ENCODE measurements around the gene VAPB. TPM values are rescaled to one million over a fixed set of nuclear protein-coding genes. Genes with fewer than 3 reads are reported as not detected.

The VAPB gene
- total RNA-seq, 3 donors from 2014 or later = 34.8 to 39.1 (median 35.9) TPM

DNA sequence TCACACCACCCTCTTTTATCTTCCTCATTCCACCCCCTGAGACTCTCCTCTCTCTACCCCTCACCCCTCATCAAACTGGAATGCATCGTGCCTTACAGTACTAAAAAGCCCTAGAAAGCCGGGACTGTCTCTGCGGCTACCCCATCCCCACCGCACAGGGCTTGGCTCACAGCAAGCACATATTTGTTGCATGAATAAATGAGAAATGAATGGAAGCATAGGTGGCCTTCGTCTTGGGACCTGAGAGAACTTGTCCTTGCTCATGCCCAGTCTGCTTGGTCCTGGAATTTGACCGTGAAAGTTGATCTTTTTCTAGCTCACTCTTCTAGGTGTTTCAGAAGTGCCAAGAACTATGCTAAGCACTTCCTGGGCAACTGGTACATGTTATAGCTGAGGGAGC lies 72.9 kb downstream of the VAPB start:
- no peaks in the 10 kb centered on the region for H3K9me3 Mint-ChIP-seq
- no peaks in the 10 kb centered on the region for H3K27me3 Mint-ChIP-seq (ENCODE audit: low read depth)
- ATAC-seq = no peak
- no peak overlapping the region for H3K4me3 Mint-ChIP-seq
- H3K36me3 Mint-ChIP-seq (ENCODE audit: insufficient read depth) = peaks cover 1% of the 10 kb centered on the region
- no peaks in the 10 kb centered on the region for H3K4me1 Mint-ChIP-seq (ENCODE audit: low read depth)
- DNase-seq = no peak

GRCh38 chr20:58463256-58463655 lies 74.2 kb downstream of the VAPB start:
- Mint-ChIP-seq H3K9me3 (no peaks in the 10 kb centered on the region), H3K4me3 (no peak overlapping the region), H3K27me3 (ENCODE audit: low read depth) (no peaks in the 10 kb centered on the region), H3K4me1 (ENCODE audit: low read depth) (no peaks in the 10 kb centered on the region), H3K36me3 (ENCODE audit: insufficient read depth) (no peaks in the 10 kb centered on the region)
- DNase-seq (no peak), ATAC-seq (no peak)

DNA sequence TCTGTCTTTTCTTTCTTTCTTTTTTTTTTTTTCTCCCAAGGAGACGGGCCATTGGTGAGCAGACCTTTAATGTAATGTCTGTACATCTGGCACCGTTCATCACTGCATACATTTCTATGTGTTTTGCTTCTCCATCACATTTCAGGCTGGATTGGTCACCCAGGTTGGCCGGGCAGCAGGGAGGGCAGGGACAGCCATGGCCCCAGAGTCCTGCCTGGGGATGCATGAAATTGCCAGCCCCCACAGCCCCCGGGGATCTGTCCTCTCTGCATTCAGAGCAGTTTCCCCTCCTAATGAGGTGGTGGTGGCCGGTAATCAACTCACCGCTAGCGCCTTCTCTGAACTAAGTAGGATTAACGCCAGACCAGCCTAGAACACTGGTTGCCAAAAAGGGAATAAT lies 75.8 kb downstream of the VAPB start:
- no peaks in the 10 kb centered on the region for H3K36me3 Mint-ChIP-seq (ENCODE audit: insufficient read depth)
- ATAC-seq (no peak), DNase-seq (no peak)
- H3K4me3 Mint-ChIP-seq = no peak overlapping the region
- H3K27me3 Mint-ChIP-seq (ENCODE audit: low read depth) = no peaks in the 10 kb centered on the region
- no peaks in the 10 kb centered on the region for H3K9me3 Mint-ChIP-seq
- no peaks in the 10 kb centered on the region for H3K4me1 Mint-ChIP-seq (ENCODE audit: low read depth)

DNA sequence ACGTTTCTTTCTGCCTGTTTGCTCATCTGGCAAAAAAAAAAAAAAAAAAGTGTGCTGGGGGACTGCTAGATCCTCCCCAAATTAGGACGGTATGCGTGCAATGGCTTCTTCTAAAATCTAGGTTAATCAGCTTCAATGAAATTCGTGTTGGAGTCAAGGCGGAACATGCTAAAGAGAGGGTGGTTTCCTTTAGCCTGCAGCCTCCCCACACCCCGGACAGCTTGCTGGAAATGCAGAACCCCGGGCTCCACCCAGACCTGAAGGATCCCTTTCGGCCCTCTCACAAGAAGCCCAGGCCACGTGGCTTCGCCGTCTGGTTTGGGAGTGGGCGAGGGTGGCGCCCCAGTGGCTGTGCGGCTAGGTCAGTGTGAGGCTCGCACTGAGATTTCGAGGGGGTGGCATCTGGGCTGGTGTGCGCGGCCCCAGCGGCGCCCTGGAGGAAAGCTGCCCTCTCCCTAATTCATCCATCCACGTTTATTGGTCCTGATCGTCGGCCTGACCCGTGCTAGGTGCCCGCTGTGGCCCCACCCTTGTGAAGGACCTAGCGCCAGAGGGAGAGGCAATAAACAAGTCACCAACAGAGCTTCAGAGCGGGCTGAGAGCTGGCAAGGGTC lies 77.2 kb downstream of the VAPB start:
- Mint-ChIP-seq H3K36me3 (ENCODE audit: insufficient read depth) (no peaks in the 10 kb centered on the region), H3K4me1 (ENCODE audit: low read depth) (no peaks in the 10 kb centered on the region), H3K27me3 (ENCODE audit: low read depth) (no peaks in the 10 kb centered on the region), H3K9me3 (no peaks in the 10 kb centered on the region), H3K4me3 (no peak overlapping the region)
- ATAC-seq = no peak
- DNase-seq = no peak

- DNase-seq (no peak), ATAC-seq (no peak)
- Mint-ChIP-seq H3K27me3 (ENCODE audit: low read depth) (no peaks in the 10 kb centered on the region), H3K9me3 (no peaks in the 10 kb centered on the region), H3K4me3 (no peak overlapping the region), H3K36me3 (ENCODE audit: insufficient read depth) (no peaks in the 10 kb centered on the region), H3K4me1 (ENCODE audit: low read depth) (no peaks in the 10 kb centered on the region)
Measured at GRCh38 chr20:58466729-58467571, 77.9 kb downstream of the VAPB start.

- Mint-ChIP-seq H3K36me3 (ENCODE audit: insufficient read depth) (no peaks in the 10 kb centered on the region), H3K4me3 (no peak overlapping the region), H3K4me1 (ENCODE audit: low read depth) (no peaks in the 10 kb centered on the region), H3K9me3 (no peaks in the 10 kb centered on the region), H3K27me3 (ENCODE audit: low read depth) (no peaks in the 10 kb centered on the region)
- DNase-seq = no peak
- no peak for ATAC-seq
Measured at GRCh38 chr20:58467572-58468527, 78.8 kb downstream of the VAPB start.

- Mint-ChIP-seq H3K4me3 (no peak overlapping the region), H3K9me3 (no peaks in the 10 kb centered on the region), H3K4me1 (ENCODE audit: low read depth) (no peaks in the 10 kb centered on the region), H3K27me3 (ENCODE audit: low read depth) (no peaks in the 10 kb centered on the region), H3K36me3 (ENCODE audit: insufficient read depth) (no peaks in the 10 kb centered on the region)
- no peak for ATAC-seq
- no peak for DNase-seq
Measured at GRCh38 chr20:58469616-58470015, 80.6 kb downstream of the VAPB start.

DNA sequence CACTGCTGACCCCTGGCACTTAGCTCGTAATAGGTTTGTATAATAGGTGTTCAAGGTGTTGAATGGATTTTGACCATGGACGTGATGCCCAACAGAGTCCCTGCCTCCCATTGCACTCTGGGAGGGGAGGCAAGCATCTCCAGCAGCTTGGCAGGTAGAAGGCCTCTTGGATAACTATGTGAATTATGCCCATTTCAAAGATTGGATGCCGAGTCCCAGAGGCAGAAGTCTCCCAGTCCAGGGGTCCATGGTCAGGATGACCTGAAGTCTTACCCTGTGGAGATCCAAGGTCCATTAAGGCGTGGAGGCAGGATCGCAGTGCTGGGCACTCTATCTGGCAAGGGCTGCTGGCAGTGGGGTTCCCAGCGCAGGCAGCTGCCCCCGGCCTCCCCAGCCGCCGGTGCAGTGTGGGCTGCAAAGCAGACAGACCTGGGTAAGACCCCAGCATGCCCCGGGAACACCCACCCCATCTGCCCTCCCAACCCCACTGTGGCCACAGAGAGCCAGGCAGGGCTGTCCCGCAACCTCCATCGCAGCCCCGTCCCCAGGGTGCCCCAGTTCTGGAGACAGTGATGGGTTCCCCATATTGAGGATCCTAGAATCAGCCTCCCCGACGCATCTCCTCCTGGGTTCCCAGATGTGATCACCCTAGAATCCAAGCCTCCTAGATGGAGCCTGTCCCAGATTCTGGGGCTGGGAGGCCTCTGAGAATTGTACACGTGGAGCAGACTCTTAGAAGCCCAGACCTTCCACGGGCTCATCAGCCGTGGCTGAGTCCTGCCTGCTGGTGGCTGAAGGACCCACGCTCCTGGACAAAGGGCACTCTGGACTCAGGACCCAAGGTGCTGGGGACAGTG lies 81.5 kb downstream of the VAPB start:
- no peaks in the 10 kb centered on the region for H3K4me1 Mint-ChIP-seq (ENCODE audit: low read depth)
- no peak overlapping the region for H3K4me3 Mint-ChIP-seq
- ATAC-seq (no peak), DNase-seq (no peak)
- no peaks in the 10 kb centered on the region for H3K27me3 Mint-ChIP-seq (ENCODE audit: low read depth)
- no peaks in the 10 kb centered on the region for H3K36me3 Mint-ChIP-seq (ENCODE audit: insufficient read depth)
- H3K9me3 Mint-ChIP-seq = no peaks in the 10 kb centered on the region

DNA sequence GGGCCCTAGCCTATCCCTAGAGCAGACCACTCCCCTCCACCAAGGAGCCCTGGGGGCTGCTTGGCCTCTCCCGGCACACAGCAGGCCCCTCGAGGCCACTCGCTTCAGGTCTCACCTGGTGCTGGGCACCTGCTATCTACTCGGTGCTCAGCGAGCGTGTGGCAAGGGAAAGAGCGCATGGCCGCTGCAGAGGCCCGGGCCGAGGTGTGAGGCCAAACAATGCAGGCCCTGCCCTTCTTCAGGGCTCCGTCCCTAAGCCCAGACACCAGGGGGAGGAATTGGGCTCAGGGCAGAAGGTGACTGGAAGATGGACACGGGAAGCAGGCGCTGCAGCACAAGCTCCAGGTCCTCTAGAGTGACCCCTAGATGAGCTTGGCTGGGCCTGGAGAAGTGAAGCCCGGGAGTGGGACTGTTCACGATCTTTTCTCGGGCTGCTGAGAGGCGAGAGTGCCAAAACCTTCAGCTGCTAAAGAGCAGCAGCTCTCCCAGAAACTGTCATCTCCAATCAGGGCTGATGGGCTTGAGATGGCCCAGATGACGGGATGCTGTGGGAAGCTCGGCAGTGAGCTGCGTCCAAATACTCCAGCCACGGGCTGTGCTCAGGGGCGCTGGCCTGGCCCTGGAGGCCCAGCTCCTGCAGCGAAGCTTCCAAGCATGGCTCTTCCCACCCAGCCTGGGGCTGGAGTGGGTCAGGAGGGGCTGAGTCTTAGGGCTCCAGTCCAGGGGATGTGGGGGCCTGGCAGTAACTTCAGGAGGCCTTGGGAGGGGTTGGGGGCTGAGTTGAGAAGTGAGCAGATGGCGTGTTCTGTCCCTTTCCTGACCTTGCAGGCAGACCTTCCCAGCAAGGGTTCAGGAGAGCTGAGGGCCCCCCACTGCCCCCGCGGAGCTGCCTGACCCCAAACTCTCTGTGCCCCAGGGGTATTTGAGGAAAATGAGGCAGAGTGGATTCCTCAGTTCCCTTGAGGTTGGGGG lies 82.5 kb downstream of the VAPB start:
- H3K4me1 Mint-ChIP-seq (ENCODE audit: low read depth) = no peaks in the 10 kb centered on the region
- no peaks in the 10 kb centered on the region for H3K36me3 Mint-ChIP-seq (ENCODE audit: insufficient read depth)
- H3K9me3 Mint-ChIP-seq = no peaks in the 10 kb centered on the region
- no peak overlapping the region for H3K4me3 Mint-ChIP-seq
- DNase-seq = no peak
- no peak for ATAC-seq
- no peaks in the 10 kb centered on the region for H3K27me3 Mint-ChIP-seq (ENCODE audit: low read depth)

DNA sequence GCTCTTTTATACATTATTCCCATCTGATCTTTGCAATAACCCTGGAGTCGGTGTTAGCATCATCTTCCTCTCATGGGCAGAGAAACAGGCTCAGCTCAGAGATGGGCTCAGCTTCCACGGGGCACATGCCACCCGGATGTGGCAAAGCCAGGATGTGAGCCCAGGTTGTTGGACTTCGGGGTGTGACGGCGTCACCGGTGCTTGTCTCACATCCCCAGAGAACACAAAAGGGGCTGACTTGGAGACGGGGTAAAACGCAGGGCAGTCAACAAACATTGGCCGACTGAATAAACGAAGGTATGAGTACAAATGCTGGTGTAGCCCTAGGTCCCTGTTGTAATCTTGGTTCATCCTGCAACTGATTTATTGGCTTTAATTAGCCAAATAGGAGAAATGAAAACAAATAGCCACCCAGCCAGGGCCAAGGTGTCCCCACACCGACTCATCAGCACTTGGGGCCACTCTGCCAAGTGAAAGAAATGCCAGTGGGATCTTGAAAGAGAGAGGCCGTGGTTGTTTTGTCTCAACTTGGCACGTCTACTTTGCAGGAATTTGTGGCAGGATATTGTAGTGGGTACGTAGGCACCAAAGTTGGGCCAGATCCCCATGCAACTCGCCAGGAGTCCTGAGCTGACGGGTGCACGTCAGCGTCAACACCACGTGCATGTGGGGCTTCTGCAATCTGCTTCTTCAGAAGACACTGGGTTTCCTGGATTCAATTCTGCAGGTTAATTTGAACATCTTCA lies 83.4 kb downstream of the VAPB start:
- Mint-ChIP-seq H3K4me3 (no peak overlapping the region), H3K9me3 (no peaks in the 10 kb centered on the region), H3K27me3 (ENCODE audit: low read depth) (no peaks in the 10 kb centered on the region), H3K4me1 (ENCODE audit: low read depth) (no peaks in the 10 kb centered on the region), H3K36me3 (ENCODE audit: insufficient read depth) (no peaks in the 10 kb centered on the region)
- DNase-seq = no peak
- no peak for ATAC-seq

GRCh38 chr20:58473453-58474425 lies 84.7 kb downstream of the VAPB start:
- H3K36me3 Mint-ChIP-seq (ENCODE audit: insufficient read depth) = peaks cover 3% of the 10 kb centered on the region
- no peak for DNase-seq
- H3K4me1 Mint-ChIP-seq (ENCODE audit: low read depth) = no peaks in the 10 kb centered on the region
- no peaks in the 10 kb centered on the region for H3K9me3 Mint-ChIP-seq
- H3K4me3 Mint-ChIP-seq = no peak overlapping the region
- no peaks in the 10 kb centered on the region for H3K27me3 Mint-ChIP-seq (ENCODE audit: low read depth)
- no peak for ATAC-seq

Measured in activated T-cell treated with anti-CD3 and anti-CD28 coated beads, Interleukin-2, amount 50 U/mL, for 4 hours (primary cell).